Lower leg skin (tissue), 3 donors: Measurements from ENCODE around the gene FAM107B.

Experiments used
- CTCF ChIP-seq, 3 donors: fragments of 450-650 bp; IDR thresholded peaks; one replicate each; pipeline ENCODE4 v1.5.1; 2016; ENCODE audit warnings: antibody characterized with exemption in 3 of 3, mild to moderate bottlenecking in 3 of 3, moderate library complexity in 2 of 3
- POLR2A ChIP-seq, 2 donors: fragments of 450-650 bp; IDR thresholded peaks; one replicate each; pipeline ENCODE4 v1.6.1; 2016 to 2017; ENCODE audit warnings: antibody characterized with exemption in 2 of 2, mild to moderate bottlenecking in 1 of 2, moderate library complexity in 1 of 2

DNA sequence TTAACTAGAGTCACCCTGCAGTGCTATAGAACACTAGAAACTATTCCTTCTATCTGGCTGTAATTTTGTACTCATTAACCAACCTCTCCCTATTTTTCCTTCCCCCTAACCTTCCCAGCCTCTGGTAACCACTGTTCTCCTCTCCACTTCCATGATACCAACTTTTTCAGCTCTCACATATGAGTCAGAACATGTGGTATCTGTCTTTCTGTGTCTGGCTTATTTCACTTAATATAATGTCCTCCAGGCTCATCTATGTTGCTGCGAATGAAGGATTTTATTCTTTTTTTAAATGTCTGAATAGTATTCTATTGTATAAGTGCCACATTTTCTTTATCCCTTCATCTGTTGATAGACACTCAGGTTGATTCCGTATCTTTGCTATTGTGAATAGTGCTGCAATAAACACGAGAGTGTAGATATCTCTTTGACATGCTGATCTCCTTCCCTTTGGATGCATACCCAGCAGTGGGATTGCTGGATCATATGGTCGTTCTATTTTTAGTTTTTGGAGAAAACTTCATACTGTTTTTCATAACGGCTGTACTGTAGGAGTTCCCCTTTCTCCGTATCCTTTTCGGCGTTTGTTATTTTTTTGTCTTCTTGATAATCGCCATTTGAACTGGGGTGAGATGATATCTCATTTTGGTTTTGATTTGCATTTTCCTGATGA, 101.4 kb downstream of the FAM107B start:
- no peak for TF ChIP-seq CTCF (IDR thresholded peaks at IDR 0.05)
- TF ChIP-seq POLR2A (IDR thresholded peaks at IDR 0.05): no peak
